ENCODE measurements around the gene CXCL14.

Gene CXCL14, protein sequence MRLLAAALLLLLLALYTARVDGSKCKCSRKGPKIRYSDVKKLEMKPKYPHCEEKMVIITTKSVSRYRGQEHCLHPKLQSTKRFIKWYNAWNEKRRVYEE

GRCh38 chr5:135578685-135579341 lies at the start of gene CXCL14:
Gene CXCL14, minus strand, starts transcription at chr5:135578991. Its CDS starts 213 bp downstream, at chr5:135578778.
- DNase-seq = no peak

- DNase-seq = no peak
Measured at GRCh38 chr5:135626636-135627035, 47.8 kb upstream of the CXCL14 start.

DNA sequence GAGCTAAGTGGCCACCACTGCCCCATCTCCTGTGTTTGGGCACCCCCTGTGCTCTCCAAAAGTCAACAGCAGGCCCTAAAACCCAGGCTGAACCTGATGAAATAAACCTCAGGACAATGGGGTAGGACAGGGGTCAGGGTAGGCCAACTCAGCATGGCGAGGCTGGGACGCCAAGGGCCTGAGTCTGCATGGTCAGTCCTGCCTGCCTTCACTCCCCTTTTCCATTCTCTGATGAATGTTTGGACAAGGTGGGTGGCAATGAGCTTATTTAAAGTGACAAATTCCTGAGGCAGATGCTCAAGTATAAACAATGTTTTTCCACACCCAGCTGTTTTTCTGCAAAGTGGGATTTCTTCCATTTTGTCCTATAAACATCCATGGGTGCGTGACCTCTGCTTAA lies 47.2 kb upstream of the CXCL14 start:
- DNase-seq = no peak

- DNase-seq = no peak
Measured at GRCh38 chr5:135625486-135625885, 46.7 kb upstream of the CXCL14 start.

GRCh38 chr5:135625061-135625460 lies 46.3 kb upstream of the CXCL14 start:
- no peak for DNase-seq

- DNase-seq = no peak
Measured at GRCh38 chr5:135623186-135623715, 44.5 kb upstream of the CXCL14 start.

DNA sequence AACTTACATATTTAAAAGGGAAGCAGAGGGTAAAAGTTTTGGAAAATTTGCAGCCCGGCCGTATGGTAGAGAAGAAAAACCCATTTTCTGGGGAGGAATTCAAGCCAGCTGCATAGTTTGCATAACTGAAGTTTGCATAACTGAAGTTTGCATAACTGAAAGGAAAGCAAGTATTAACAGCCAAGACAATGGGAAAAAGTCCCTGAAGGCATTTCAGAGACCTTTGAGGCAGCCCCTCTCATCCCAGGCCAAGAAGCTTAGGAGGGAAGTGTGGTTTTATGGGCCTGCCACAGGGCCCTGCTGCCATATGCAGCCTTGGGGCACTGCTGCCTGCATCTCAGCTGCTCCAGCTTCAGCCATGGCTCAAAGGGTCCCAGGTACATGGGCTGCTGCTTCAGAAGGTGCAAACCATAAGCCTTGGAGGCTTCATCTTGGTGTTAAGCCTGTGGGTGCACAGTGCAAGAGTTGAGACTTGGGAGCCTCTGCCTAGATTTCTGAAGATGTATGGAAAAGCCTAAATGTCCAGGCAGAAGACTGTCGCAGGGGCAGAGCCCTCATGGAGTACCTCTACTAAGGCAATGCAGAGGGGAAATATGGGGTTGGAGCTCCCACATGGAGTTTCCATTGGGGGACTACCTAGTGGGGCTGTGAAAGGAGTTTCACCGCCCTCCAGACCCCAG lies 36.9 kb upstream of the CXCL14 start:
- DNase-seq = no peak

GRCh38 chr5:135615171-135615570 lies 36.4 kb upstream of the CXCL14 start:
- no peak for DNase-seq

DNA sequence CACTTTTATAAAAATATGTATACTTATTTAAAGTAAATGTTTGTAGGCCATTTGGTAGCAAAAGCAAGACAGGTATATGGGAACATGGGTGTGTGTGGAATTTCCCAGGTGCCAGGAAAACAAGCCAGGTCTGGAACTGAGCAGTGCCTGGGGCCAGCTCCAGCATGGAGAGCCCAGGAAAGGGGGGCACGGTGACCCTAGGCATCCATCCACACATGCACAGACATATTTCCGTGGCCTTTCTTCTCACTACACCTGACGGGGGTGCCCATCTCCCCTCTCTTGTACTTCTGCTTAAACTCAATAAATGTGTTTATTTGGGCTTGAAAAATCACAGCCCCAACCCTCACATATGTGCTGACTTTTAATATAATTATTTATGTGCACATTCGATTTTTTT lies 31.2 kb upstream of the CXCL14 start:
- DNase-seq = no peak

GRCh38 chr5:135608761-135609443 lies 30.1 kb upstream of the CXCL14 start:
- no peak for DNase-seq

- DNase-seq = no peak
Measured at GRCh38 chr5:135608361-135608760, 29.6 kb upstream of the CXCL14 start.

DNA sequence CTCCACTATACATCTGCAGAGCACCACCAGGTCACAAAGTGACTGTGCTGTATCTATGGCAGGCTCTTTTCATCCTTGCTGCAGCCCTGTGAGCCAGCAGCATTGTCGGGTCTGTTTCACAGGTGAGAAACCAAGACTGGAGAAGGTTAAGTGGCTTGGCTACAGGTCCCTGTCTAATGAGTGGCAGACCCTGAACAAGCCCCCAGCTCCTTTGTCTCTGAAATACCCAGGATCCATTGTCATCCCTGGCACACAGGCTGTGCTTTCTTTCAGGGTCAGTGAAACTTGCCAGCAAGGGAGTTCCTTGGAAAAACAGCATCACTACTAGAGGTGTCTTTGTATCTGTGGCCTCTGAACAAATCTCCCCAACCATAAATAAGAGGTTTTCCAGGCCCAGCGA lies 27.6 kb upstream of the CXCL14 start:
- no peak for DNase-seq

GRCh38 chr5:135605221-135605620 lies 26.4 kb upstream of the CXCL14 start:
- no peak for DNase-seq

GRCh38 chr5:135604056-135604455 lies 25.3 kb upstream of the CXCL14 start:
- DNase-seq = no peak

GRCh38 chr5:135602882-135603721 lies 24.3 kb upstream of the CXCL14 start:
- DNase-seq = no peak

GRCh38 chr5:135601466-135601865 lies 22.7 kb upstream of the CXCL14 start:
- no peak for DNase-seq

GRCh38 chr5:135600971-135601381 lies 22.2 kb upstream of the CXCL14 start:
- DNase-seq = no peak

- DNase-seq = no peak
Measured at GRCh38 chr5:135600152-135600570, 21.4 kb upstream of the CXCL14 start.

GRCh38 chr5:135599421-135600151 lies 20.8 kb upstream of the CXCL14 start:
- no peak for DNase-seq

- no peak for DNase-seq
Measured at GRCh38 chr5:135598691-135599395, 20.1 kb upstream of the CXCL14 start.

DNA sequence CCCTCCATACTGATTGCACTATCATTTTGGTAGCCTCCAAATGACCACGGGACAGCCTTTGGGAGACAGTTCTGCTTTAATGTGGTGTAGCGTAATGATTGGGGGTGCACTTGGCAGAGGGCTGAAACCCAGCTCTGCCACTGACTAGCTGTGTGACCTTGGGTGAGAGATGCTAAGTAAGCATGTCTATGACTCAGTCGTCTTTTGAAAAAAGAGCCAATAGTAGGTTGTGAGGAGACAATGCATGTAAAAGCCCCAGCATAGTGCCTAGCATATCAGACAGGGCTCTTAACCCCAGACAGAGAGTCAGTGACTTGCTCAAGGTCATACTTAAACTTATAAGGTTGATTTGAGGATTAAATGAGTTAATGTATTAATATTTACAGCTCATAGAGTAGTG lies 18.0 kb upstream of the CXCL14 start:
- no peak for DNase-seq
